NCI-H1694 (cell line): ENCODE data around the gene WWOX.
A peak's percentile ranks its signal among the peaks of the same experiment; 100 is the strongest.

Experiments used
- DNase-seq: peaks from one replicate; lab custom pipeline; 2025; lab: John Stamatoyannopoulos, UW

WWOX gene

GRCh38 chr16:78146807-78147206, 47.4 kb downstream of the WWOX start:
- DNase-seq = no peak

GRCh38 chr16:78147911-78148401, 48.5 kb downstream of the WWOX start:
- DNase-seq = no peak

- no peak for DNase-seq
Measured at GRCh38 chr16:78150233-78150632, 50.8 kb downstream of the WWOX start.

GRCh38 chr16:78154729-78155461, 55.4 kb downstream of the WWOX start:
- DNase-seq = no peak

- no peak for DNase-seq
Measured at GRCh38 chr16:78155791-78156345, 56.4 kb downstream of the WWOX start.

GRCh38 chr16:78161023-78161729, 61.7 kb downstream of the WWOX start:
- DNase-seq = no peak

GRCh38 chr16:78163772-78164670, 64.6 kb downstream of the WWOX start:
- DNase-seq = no peak

- no peak for DNase-seq
Measured at GRCh38 chr16:78170494-78170933, 71.1 kb downstream of the WWOX start.

GRCh38 chr16:78175287-78175686, 75.8 kb downstream of the WWOX start:
- DNase-seq = no peak

GRCh38 chr16:78176435-78176834, 77.0 kb downstream of the WWOX start:
- no peak for DNase-seq

GRCh38 chr16:78177218-78177617, 77.8 kb downstream of the WWOX start:
- no peak for DNase-seq

GRCh38 chr16:78177987-78178386, 78.5 kb downstream of the WWOX start:
- DNase-seq = no peak

GRCh38 chr16:78179666-78180065, 80.2 kb downstream of the WWOX start:
- no peak for DNase-seq

GRCh38 chr16:78180349-78180748, 80.9 kb downstream of the WWOX start:
- no peak for DNase-seq

- peak; percentile 10 for DNase-seq
Measured at GRCh38 chr16:78183437-78184237, 84.2 kb downstream of the WWOX start.

GRCh38 chr16:78184238-78185183, 85.1 kb downstream of the WWOX start:
- peak; percentile 71 for DNase-seq

- no peak for DNase-seq
Measured at GRCh38 chr16:78189121-78189520, 89.7 kb downstream of the WWOX start.

- no peak for DNase-seq
Measured at GRCh38 chr16:78192734-78193488, 93.5 kb downstream of the WWOX start.

- DNase-seq = no peak
Measured at GRCh38 chr16:78194948-78195347, 95.5 kb downstream of the WWOX start.
